Ovary (tissue), 9 donors: ENCODE data around the gene HRH2. TPM values are rescaled to one million over a fixed set of nuclear protein-coding genes. Genes with fewer than 3 reads are reported as not detected.
"Not testable (repeated sequence)": the region's sequence is repeated elsewhere in the genome, so short reads cannot be mapped to it uniquely, and the experiment has no call there.

ENCODE experiments used
- DNase-seq, 5 donors: peaks; one replicate each; pipeline ENCODE4 v3.0.0-alpha.2; 2019 to 2020
- H3K27ac ChIP-seq, 2 donors: fragments of 200-600 bp; one replicate each; pipeline versions ENCODE4 v1.5.1 to v1.8.0; 2019 to 2022
- H3K27me3 ChIP-seq: fragments of 200-600 bp; one replicate; pipeline ENCODE4 v1.8.0; 2022
- H3K36me3 ChIP-seq: fragments of 200-600 bp; sonication (generic); one replicate; pipeline ENCODE4 v1.5.1; 2019
- H3K4me1 ChIP-seq: one replicate; pipeline ENCODE4 v1.8.1; 2013; ENCODE audit warnings: mild to moderate bottlenecking, moderate library complexity; ENCODE audit not compliant: insufficient read depth
- H3K4me3 ChIP-seq: fragments of 200-600 bp; sonication (generic); one replicate; pipeline ENCODE4 v1.5.1; 2017
- H3K9me3 ChIP-seq, 2 donors: fragments of 200-600 bp in 1 of 2; sonication (generic) in 1 of 2; one replicate each; pipeline versions ENCODE4 v1.5.1 to v1.8.1; 2013 to 2019; ENCODE audit warnings: mild to moderate bottlenecking in 1 of 2, moderate library complexity in 1 of 2
- CTCF ChIP-seq, 3 donors: fragments of 450-650 bp in 2 of 3; fragments of 200-600 bp in 1 of 3; IDR thresholded peaks; one replicate each; pipeline versions ENCODE4 v1.5.1 to v1.8.0; 2016 to 2022; ENCODE audit warnings: antibody characterized with exemption in 3 of 3, mild to moderate bottlenecking in 1 of 3
- EP300 ChIP-seq: sonication (generic); formaldehyde crosslinking; IDR thresholded peaks from one replicate; pipeline ENCODE4 v1.6.1; 2017; ENCODE audit warnings: antibody characterized with exemption
- POLR2A ChIP-seq: fragments of 450-650 bp; IDR thresholded peaks from one replicate; pipeline ENCODE4 v1.6.1; 2017; ENCODE audit warnings: antibody characterized with exemption, mild to moderate bottlenecking, moderate library complexity
- WGBS, 3 donors: extraction: QIAGEN DNeasy Blood & Tissue Kit in 1 of 3; methylation state at CpG; one replicate each; pipeline versions ENCODE4 v1.1.5 to v1.1.7; 2013 to 2017; 5-methylcytosine and 5-hydroxymethylcytosine counted together
- intact Hi-C, 4 donors: fragments of 100-400 bp; cut with DNase I; formaldehyde crosslinking; loops; one replicate each; pipeline versions ENCODE4 v1.11.0 to v1.15.1; 2022 to 2023
- polyA plus RNA-seq, 2 donors: library from polyadenylated mRNA; stranded (reverse); fragments of 200-250 nt in 1 of 2; fragments of 350-450 nt in 1 of 2; fragmentation: Illumina TruSeq in 1 of 2; extraction: RNeasy Lipid Tissue Mini Kit (QIAGEN cat#74804) in 1 of 2; gene quantifications; one replicate each; pipeline ENCODE4 v1.2.3, GENCODE V29; 2013 to 2014
- total RNA-seq, 7 donors: library from RNA; depleted of rRNA in 2 of 7; stranded (reverse); fragments of >200 nt in 2 of 7; fragmentation: NEBNext Ultra II Directional in 3 of 7; extraction: Animal tissue kit (Norgen Biotek cat#: 25700) in 3 of 7; gene quantifications; one replicate each; pipeline versions ENCODE4 v1.1.0 to v1.2.4, GENCODE V29; 2016 to 2023
- donor health status: DM: no; HTN: no; CAD: no; lungs with moderate emphysema.
- donor health status: DM: no; HTN: no; CAD: no.
- donor health status: Bipolar disorder and iron deficiency.
- donor health status: DM: yes; HTN: yes; CAD: no.
- donor health status: DM: no; HTN: no; CAD: no.
- donor health status: DM: yes; HTN: yes; CAD: no.

The HRH2 gene
- total and polyA plus RNA-seq, 9 donors = 0.23 to 3.3 (median 1.2) TPM

GRCh38 chr5:175646251-175646650 lies 11.6 kb upstream of the HRH2 start:
- no peak overlapping the region for H3K4me3 ChIP-seq
- peaks cover 0 to 4% of the 10 kb centered on the region in 2 donors for H3K9me3 ChIP-seq
- intact Hi-C loops = no loop called here
- no peak for DNase-seq
- 89 to 93% (median 91%) methylated on average over 3 of the region's 3 CpGs for WGBS, 3 donors
- TF ChIP-seq EP300 (no peak), POLR2A (no peak), CTCF (IDR thresholded peaks at IDR 0.05) (no peak)
- no peaks in the 10 kb centered on the region for H3K27me3 ChIP-seq
- no peak overlapping the region for H3K27ac ChIP-seq
- no peaks in the 10 kb centered on the region for H3K36me3 ChIP-seq
- no peaks in the 10 kb centered on the region for H3K4me1 ChIP-seq

GRCh38 chr5:175649967-175650366 lies 7.9 kb upstream of the HRH2 start:
- Histone ChIP-seq H3K9me3 (peaks cover 0 to 4% of the 10 kb centered on the region in 2 donors), H3K27me3 (no peaks in the 10 kb centered on the region), H3K4me3 (no peak overlapping the region), H3K36me3 (no peaks in the 10 kb centered on the region), H3K27ac (no peak overlapping the region), H3K4me1 (no peaks in the 10 kb centered on the region)
- WGBS, 3 donors = 94 to 97% (median 95%) methylated on average over 1 of the region's 1 CpG
- DNase-seq = no peak
- no peak for TF ChIP-seq CTCF (IDR thresholded peaks at IDR 0.05)
- TF ChIP-seq POLR2A = no peak
- TF ChIP-seq EP300 = no peak
- intact Hi-C loops = no loop called here

- intact Hi-C loops, DNase-seq, H3K9me3 ChIP-seq, H3K27me3 ChIP-seq, H3K4me1 ChIP-seq, H3K27ac ChIP-seq, H3K36me3 ChIP-seq, H3K4me3 ChIP-seq: not testable (repeated sequence)
These were observed 7.3 kb upstream of the HRH2 start for GRCh38 chr5:175650430-175651205.

DNA sequence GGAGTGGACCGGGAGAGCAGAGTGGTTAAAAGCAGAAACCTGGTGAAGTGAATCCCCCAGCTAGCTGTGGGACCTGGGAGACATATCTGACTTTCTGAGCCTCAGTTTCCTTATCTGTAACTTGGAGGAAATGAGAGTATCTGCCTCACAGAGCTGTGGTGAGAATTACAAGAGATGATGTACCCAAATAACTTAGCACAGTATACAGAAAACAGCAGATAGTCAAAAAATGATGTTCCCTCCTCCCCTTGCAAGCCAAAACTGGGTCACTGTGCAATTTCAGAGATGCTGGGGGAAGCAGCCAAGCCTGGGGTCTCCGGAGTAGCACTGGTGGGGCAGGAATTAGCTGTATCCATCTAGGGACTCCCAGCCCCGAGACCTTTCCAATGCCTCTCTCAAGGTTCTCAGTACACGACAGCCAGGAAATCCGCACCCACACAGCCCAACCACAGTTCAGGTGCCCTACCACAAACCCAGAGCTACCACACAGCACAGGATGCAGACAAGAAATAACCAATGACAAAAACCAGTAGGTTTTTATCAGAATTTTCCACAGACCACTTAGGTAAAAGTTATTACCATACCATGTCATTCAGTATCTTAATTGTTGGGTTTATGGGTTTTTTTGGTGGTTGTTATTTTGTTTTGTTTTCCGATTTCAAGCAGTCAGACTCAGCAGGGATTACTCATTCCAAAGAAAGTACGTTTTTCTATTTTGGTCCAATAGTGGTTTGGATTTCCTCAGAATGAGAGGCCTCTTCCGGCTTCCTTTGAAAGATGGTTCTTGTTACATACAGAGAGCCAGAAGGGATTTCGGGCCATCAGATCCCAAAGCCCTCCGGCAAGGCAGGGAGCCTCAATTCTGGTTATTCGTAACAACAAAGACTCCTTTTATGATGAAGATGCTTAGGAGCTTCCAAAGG lies 4.9 kb upstream of the HRH2 start:
- Histone ChIP-seq H3K9me3 (peaks cover 0 to 4% of the 10 kb centered on the region in 2 donors), H3K27me3 (no peaks in the 10 kb centered on the region), H3K36me3 (no peaks in the 10 kb centered on the region), H3K27ac (no peak overlapping the region), H3K4me3 (no peak overlapping the region), H3K4me1 (no peaks in the 10 kb centered on the region)
- 55 to 69% (median 62%) methylated on average over 11 of the region's 11 CpGs for WGBS, 3 donors
- TF ChIP-seq CTCF (IDR thresholded peaks at IDR 0.05) (no peak), POLR2A (no peak), EP300 (no peak)
- DNase-seq = no peak
- intact Hi-C loops = no loop called here
